Endodermal cell (in vitro differentiated cells): ENCODE results near the gene FMNL2. TPM values are rescaled to one million over a fixed set of nuclear protein-coding genes. Genes with fewer than 3 reads are reported as not detected.
"Not testable (repeated sequence)": the region's sequence is repeated elsewhere in the genome, so short reads cannot be mapped to it uniquely, and the experiment has no call there.

Source experiments
- DNase-seq: peaks from one replicate; pipeline ENCODE4 v3.0.0-alpha.2; 2017
- H3K27ac ChIP-seq: 2 replicates; pipeline ENCODE4 v1.5.1; 2013; ENCODE audit warnings: mild to moderate bottlenecking, low read depth, low read length, moderate library complexity
- H3K27me3 ChIP-seq: 2 replicates; pipeline ENCODE4 v1.6.1; 2013; ENCODE audit warnings: mild to moderate bottlenecking, low read length, moderate library complexity; ENCODE audit not compliant: insufficient read depth, control insufficient read depth, poor library complexity, severe bottlenecking
- H3K36me3 ChIP-seq: 2 replicates; pipeline ENCODE4 v1.7.0; 2013; ENCODE audit warnings: mild to moderate bottlenecking, low read length, moderate library complexity; ENCODE audit not compliant: control insufficient read depth, insufficient read depth
- H3K4me1 ChIP-seq: one replicate; pipeline ENCODE4 v1.7.0; 2013; ENCODE audit warnings: low read length; ENCODE audit not compliant: control insufficient read depth, insufficient read depth
- H3K4me3 ChIP-seq: 2 replicates; pipeline ENCODE4 v1.5.1; 2013; ENCODE audit warnings: mild to moderate bottlenecking, low read length, moderate library complexity
- H3K9ac ChIP-seq: 2 replicates; pipeline ENCODE4 v1.6.1; 2013; ENCODE audit warnings: mild to moderate bottlenecking, low read length, moderate library complexity; ENCODE audit not compliant: poor library complexity, severe bottlenecking; ENCODE audit errors: extremely low read depth
- H3K9me3 ChIP-seq: 2 replicates; pipeline ENCODE4 v1.6.1; 2013; ENCODE audit warnings: mild to moderate bottlenecking, low read length, moderate library complexity; ENCODE audit not compliant: control insufficient read depth
- H3K27ac Mint-ChIP-seq: 2 replicates; pipeline ENCODE4 v1.8.0; 2020; ENCODE audit warnings: mixed read lengths
- H3K27me3 Mint-ChIP-seq: 2 replicates; pipeline ENCODE4 v1.8.0; 2021; ENCODE audit warnings: mild to moderate bottlenecking, mixed read lengths; ENCODE audit not compliant: insufficient read depth
- H3K36me3 Mint-ChIP-seq: 2 replicates; pipeline ENCODE4 v1.8.0; 2020; ENCODE audit warnings: low read depth, mixed read lengths
- H3K4me1 Mint-ChIP-seq: 2 replicates; pipeline ENCODE4 v1.8.0; 2020; ENCODE audit warnings: mixed read lengths
- H3K4me3 Mint-ChIP-seq: 2 replicates; pipeline ENCODE4 v1.8.0; 2020; ENCODE audit warnings: mild to moderate bottlenecking, moderate library complexity, mixed read lengths
- H3K9me3 Mint-ChIP-seq: 2 replicates; pipeline ENCODE4 v1.8.0; 2020; ENCODE audit warnings: mild to moderate bottlenecking, mixed read lengths
- CTCF ChIP-seq: fragments of 200-600 bp; sonication (generic); conservative IDR thresholded peaks from 2 replicates; pipeline ENCODE4 v1.5.0; 2021; ENCODE audit warnings: antibody characterized with exemption, mild to moderate bottlenecking
- WGBS, 2 experiments: methylation state at CpG; one replicate each; pipeline versions ENCODE4 v1.1.5 to v1.1.7; 2013; ENCODE audit warnings: missing lambda C conversion rate in 2 of 2, mixed read lengths in 1 of 2; ENCODE audit not compliant: insufficient coverage in 1 of 2, insufficient read length in 1 of 2; 5-methylcytosine and 5-hydroxymethylcytosine counted together
- total RNA-seq, 2 donors: library from RNA; stranded (reverse); fragmentation: NEBNext Ultra II Directional in 1 of 2; extraction: Animal tissue kit (Norgen Biotek cat#: 25700) in 1 of 2; gene quantifications; 2 replicates in 1 of 2; 3 replicates in 1 of 2; pipeline ENCODE4 v1.2.1, GENCODE V29; 2021

The FMNL2 gene
- total RNA-seq, 2 donors from 2014 or later, result 49.4 to 51.8 TPM

DNA sequence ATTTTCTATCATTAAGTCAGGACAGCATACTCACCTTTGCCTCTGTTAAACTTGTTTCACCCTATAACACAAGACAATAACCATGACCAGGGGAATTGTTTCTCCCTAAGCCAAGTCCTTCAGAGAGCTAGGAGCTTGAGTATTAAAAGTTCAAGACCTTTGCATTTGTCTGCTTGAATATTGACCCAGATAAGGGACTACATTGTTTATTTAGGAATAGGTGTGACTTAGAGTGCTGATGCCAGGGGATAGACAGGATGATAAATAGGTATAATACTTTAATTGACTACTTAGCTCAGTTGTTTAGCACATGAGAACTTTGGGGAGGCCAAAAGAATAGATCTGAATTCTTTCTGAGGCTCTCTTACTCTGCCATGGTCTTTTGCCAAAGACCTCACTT lies 185.8 kb downstream of the FMNL2 start:
- H3K9me3 ChIP-seq, result no peaks in the 10 kb centered on the region
- H3K36me3 ChIP-seq, result peaks cover 9% of the 10 kb centered on the region
- H3K36me3 Mint-ChIP-seq, result peaks cover 10% of the 10 kb centered on the region
- no peak for TF ChIP-seq CTCF
- no peak overlapping the region for H3K27ac Mint-ChIP-seq
- peaks cover 12% of the 10 kb centered on the region for H3K4me1 ChIP-seq
- H3K4me1 Mint-ChIP-seq, result peaks cover 47% of the 10 kb centered on the region
- H3K27me3 ChIP-seq, result no peaks in the 10 kb centered on the region
- no peak overlapping the region for H3K27ac ChIP-seq
- H3K4me3 ChIP-seq, result no peak overlapping the region
- no peaks in the 10 kb centered on the region for H3K9me3 Mint-ChIP-seq
- no peak overlapping the region for H3K4me3 Mint-ChIP-seq
- peaks cover 18% of the 10 kb centered on the region for H3K27me3 Mint-ChIP-seq
- no peak for DNase-seq
- no peak overlapping the region for H3K9ac ChIP-seq

DNA sequence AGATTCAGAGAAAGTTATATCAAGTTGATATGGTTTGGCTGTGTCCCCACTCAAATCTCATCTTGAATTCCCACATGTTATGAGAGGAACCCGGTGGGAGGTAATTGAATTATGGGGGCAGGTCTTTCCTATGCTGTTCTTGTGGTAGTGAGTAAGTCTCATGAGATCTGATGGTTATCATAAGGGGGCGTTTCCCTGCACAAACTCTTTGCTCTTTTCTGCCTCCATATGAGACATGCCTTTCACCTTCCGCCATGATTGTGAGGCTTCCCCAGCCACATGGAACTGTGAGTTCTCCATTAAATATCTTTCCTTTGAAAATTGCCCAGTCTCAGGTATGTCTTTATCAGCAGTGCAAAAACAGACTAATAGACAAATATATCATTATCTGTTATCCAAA lies 187.5 kb downstream of the FMNL2 start:
- not testable (repeated sequence) for H3K9me3 ChIP-seq, H3K9ac ChIP-seq, H3K4me3 Mint-ChIP-seq, H3K27ac ChIP-seq, DNase-seq, H3K4me3 ChIP-seq, H3K36me3 ChIP-seq, H3K9me3 Mint-ChIP-seq, H3K27ac Mint-ChIP-seq, H3K27me3 ChIP-seq, H3K36me3 Mint-ChIP-seq
- H3K4me1 ChIP-seq, result peaks cover 12% of the 10 kb centered on the region
- Mint-ChIP-seq H3K4me1 (peaks cover 50% of the 10 kb centered on the region), H3K27me3 (peaks cover 11% of the 10 kb centered on the region)
- WGBS, 2 experiments, result 95 to 100% methylated on average over 1 to 3 of the region's 3 CpGs

DNA sequence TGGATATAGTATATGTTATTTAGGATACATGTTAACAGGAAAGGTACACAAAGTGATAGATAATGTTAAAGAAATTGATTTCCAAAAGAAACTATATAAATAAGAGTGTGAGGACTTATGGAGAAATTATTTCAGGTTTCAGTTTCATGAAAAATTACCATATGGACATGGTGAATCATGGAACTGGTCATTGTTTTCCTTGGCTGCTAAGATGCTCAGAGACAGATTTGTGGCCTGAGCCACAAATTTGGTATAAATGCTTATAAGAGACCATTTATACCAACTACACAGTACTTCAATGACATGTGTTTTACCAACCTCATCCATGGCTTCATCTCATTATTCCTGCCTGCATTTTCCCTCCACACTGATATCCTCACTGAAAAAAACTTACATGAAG lies 188.1 kb downstream of the FMNL2 start:
- H3K4me1 Mint-ChIP-seq, result peaks cover 43% of the 10 kb centered on the region
- H3K27ac Mint-ChIP-seq, result no peak overlapping the region
- Histone ChIP-seq H3K4me3 (no peak overlapping the region), H3K9me3 (no peaks in the 10 kb centered on the region), H3K27me3 (no peaks in the 10 kb centered on the region), H3K9ac (no peak overlapping the region), H3K27ac (no peak overlapping the region), H3K4me1 (peaks cover 12% of the 10 kb centered on the region), H3K36me3 (peaks cover 9% of the 10 kb centered on the region)
- no peak for TF ChIP-seq CTCF
- H3K4me3 Mint-ChIP-seq, result no peak overlapping the region
- DNase-seq, result no peak
- peaks cover 10% of the 10 kb centered on the region for H3K36me3 Mint-ChIP-seq
- H3K27me3 Mint-ChIP-seq, result peaks cover 11% of the 10 kb centered on the region
- H3K9me3 Mint-ChIP-seq, result no peaks in the 10 kb centered on the region

DNA sequence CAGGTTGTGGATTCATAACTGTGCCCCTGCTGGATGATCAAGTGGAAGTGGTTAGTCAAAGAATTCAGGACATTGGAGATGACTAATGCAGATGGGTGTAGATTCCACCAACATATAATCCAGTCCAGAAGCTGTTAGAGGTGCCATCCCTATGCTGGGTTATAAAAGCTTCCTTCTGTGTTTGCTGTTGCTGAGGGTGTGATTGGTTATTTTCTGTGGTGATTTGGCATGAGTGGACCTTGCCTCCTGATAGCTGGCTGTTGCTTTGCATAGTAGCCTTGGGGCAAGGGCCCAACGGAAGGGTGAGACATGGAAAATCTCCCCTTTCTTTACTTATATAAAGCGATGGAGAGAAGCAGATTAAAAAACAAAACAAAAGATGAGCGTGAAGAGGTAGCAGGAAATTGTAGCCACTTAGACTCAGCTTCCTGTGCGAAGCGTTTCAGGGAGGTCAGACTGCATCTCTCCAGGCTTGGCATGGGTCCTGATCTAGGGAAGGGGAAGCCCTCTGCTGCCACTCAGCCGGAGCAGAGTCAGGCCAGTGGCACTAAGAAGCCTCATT lies 190.4 kb downstream of the FMNL2 start:
- Histone ChIP-seq H3K4me1 (peaks cover 3% of the 10 kb centered on the region), H3K9me3 (no peaks in the 10 kb centered on the region), H3K27me3 (no peaks in the 10 kb centered on the region), H3K27ac (no peak overlapping the region), H3K9ac (no peak overlapping the region), H3K4me3 (no peak overlapping the region), H3K36me3 (peaks cover 9% of the 10 kb centered on the region)
- H3K27me3 Mint-ChIP-seq, result peaks cover 11% of the 10 kb centered on the region
- no peak overlapping the region for H3K4me3 Mint-ChIP-seq
- no peak for TF ChIP-seq CTCF
- WGBS, 2 experiments, result 95 to 97% methylated on average over 3 to 6 of the region's 6 CpGs
- peaks cover 45% of the 10 kb centered on the region for H3K4me1 Mint-ChIP-seq
- no peak overlapping the region for H3K27ac Mint-ChIP-seq
- H3K36me3 Mint-ChIP-seq, result peaks cover 10% of the 10 kb centered on the region
- no peak for DNase-seq
- H3K9me3 Mint-ChIP-seq, result no peaks in the 10 kb centered on the region
